Cardiac fibroblast (primary cell): ENCODE results near the gene VAV2.

Experiments
- DNase-seq, 2 donors: peaks; one replicate each; pipeline versions ENCODE4 v3.0.0 to v3.0.0-alpha.2; 2010; ENCODE audit warnings: low read depth in 2 of 2
- H3K4me3 ChIP-seq, 2 donors: replicated peaks in 1 of 2; 1 replicate in 1 of 2; 2 replicates in 1 of 2; pipeline ENCODE4 v1.5.1; 2011; ENCODE audit warnings: low read depth in 2 of 2, low read length in 2 of 2, mild to moderate bottlenecking in 2 of 2, moderate library complexity in 1 of 2
- TF ChIP-seq, protein P1 (sequence below): IDR thresholded peaks from one replicate; pipeline ENCODE4 v1.5.1; 2011; ENCODE audit warnings: low read depth, mild to moderate bottlenecking, low read length, inconsistent platforms

The VAV2 gene

DNA sequence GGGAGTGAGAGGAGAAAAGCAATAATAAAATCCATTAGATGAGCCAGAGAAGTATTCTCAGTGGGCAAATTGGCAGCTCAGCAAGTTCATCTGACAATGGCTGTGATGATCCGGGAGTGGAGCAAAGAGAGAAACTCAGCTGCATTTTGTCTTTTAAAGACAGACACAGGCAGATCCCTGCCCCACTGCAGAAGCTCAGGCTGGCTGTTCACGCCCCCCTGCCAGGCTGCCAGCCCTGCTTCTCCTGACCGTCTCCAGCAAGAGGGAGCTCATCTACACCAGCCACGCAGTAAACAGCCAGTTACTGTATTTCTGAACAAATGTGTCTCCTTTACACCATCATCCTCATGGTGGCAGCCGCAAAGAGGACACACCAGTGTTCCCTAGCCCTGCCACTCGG, 139.7 kb downstream of the VAV2 start:
- H3K4me3 ChIP-seq: no peak overlapping the region
- DNase-seq: no peak
- TF ChIP-seq, protein P1, sequence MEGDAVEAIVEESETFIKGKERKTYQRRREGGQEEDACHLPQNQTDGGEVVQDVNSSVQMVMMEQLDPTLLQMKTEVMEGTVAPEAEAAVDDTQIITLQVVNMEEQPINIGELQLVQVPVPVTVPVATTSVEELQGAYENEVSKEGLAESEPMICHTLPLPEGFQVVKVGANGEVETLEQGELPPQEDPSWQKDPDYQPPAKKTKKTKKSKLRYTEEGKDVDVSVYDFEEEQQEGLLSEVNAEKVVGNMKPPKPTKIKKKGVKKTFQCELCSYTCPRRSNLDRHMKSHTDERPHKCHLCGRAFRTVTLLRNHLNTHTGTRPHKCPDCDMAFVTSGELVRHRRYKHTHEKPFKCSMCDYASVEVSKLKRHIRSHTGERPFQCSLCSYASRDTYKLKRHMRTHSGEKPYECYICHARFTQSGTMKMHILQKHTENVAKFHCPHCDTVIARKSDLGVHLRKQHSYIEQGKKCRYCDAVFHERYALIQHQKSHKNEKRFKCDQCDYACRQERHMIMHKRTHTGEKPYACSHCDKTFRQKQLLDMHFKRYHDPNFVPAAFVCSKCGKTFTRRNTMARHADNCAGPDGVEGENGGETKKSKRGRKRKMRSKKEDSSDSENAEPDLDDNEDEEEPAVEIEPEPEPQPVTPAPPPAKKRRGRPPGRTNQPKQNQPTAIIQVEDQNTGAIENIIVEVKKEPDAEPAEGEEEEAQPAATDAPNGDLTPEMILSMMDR: no peak

DNA sequence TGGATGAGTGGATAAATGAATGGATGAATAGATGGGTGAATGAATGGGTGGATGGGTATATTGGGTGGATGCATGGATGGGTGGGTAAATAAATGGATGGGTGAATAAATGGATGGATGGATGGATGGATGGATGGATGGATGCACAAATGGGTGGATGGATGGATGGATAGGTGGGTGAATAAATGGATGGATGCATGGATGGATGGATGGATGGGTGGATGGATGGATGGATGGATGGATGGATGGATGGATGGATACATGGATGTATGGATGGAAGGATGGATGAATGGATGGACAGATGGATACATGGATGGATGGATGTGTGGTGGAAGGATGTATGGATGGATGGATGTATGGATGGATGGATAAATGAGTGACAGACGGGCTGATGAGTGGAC, 140.4 kb downstream of the VAV2 start:
- TF ChIP-seq, protein P1: no peak
- DNase-seq: no peak

DNA sequence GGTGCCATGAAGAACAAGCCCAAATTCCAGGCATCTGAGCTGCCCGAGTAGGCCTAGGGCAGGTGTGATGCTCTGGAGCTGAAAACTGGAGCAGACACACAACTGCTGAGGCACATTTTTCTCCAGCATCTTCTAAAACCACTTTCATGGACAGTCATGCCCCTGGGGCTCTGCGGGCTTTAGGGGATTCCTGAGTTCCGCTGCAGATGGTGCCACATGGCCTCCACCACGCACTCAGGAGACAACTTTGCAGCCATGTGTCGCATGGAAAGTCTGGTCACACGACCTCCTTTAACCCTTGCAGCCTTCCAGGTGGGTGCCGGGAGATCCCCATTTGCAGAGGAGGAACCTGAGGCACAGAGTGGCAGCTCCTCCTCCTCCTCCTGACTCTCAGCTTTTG, 141.2 kb downstream of the VAV2 start:
- TF ChIP-seq, protein P1: no peak
- no peak for DNase-seq
- no peak overlapping the region for H3K4me3 ChIP-seq

More for the DNA sequence above, 140.4 kb downstream of the VAV2 start:
- no peak overlapping the region for H3K4me3 ChIP-seq

DNA sequence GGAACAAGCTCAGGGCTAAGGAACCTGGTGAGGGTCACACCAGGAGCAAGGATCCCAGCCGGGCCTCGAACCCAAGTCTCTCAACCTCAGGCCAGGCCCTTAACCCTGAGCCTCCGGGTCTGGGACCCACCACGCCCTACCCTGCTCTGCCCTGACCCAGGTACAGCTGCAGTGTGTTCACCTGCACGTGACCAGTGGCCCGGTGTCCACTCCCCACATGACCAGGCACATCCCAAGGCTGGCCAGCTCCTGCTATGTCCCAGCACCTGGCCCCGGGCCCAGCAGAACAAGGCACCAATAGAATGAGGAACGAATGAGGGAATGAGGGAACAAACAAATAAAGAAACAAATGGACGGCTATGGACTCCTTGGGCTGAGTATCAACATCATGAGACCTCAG, 142.0 kb downstream of the VAV2 start:
- no peak for DNase-seq
- TF ChIP-seq, protein P1: no peak
- H3K4me3 ChIP-seq: no peak overlapping the region

DNA sequence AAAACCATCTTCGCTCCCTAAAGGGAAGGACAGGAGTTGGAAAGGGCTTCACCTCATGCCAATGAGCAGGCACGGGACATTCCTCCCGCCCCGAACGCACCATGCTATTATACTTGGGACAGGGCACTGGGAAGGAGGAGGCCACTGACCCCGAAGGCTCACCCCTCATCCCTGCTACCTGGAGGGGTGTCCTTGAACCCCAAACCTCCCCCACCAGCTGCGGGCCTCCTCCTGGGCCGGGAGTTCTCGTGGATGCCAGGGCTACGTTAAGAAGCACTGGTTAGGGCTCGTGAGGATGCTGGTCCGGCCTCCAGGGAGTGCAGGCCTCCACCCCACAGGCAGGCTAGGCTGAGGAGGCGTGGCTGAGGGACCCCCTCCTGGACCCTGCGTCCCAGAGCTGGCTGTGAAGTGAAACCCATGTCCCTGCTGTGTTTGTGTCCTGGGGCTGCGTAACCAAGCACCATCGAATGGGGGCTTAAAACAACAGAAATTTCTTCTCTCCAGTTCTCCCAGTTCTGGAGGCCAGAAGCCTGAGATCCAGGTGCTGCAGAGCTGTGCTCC, 142.9 kb downstream of the VAV2 start:
- no peak overlapping the region for H3K4me3 ChIP-seq
- TF ChIP-seq, protein P1: no peak
- DNase-seq: no peak

DNA sequence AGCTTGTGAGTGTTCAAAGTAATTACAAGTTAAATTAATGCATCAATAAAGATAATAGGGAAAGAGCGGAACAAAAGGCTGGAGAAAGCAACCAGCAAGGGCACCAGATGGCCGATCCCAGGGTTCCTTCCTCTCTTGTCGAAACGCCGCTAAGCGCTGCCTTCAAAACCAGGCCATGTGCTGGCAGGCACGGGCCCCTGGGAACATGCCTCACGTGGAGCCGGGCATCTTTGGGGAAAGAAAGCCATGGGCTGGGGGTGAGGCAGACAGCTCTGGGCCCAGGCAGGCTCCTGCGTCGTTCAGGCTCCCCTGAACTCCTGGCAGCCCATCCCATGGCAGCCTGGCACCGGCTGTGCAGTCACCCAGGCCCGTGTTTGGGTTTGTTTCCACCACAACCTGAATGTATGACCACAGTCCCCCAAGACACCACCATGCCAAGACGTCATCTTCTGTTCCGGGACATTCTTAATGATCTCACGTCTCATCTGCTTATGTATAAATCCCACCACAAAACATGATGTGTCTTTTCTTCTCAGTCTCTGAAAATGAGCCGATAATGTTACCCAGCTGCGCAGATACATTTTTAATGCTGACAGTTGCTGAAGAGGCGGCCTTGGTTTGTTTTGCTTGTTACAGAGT, 143.5 kb downstream of the VAV2 start:
- H3K4me3 ChIP-seq: no peak overlapping the region
- TF ChIP-seq, protein P1: no peak
- no peak for DNase-seq

DNA sequence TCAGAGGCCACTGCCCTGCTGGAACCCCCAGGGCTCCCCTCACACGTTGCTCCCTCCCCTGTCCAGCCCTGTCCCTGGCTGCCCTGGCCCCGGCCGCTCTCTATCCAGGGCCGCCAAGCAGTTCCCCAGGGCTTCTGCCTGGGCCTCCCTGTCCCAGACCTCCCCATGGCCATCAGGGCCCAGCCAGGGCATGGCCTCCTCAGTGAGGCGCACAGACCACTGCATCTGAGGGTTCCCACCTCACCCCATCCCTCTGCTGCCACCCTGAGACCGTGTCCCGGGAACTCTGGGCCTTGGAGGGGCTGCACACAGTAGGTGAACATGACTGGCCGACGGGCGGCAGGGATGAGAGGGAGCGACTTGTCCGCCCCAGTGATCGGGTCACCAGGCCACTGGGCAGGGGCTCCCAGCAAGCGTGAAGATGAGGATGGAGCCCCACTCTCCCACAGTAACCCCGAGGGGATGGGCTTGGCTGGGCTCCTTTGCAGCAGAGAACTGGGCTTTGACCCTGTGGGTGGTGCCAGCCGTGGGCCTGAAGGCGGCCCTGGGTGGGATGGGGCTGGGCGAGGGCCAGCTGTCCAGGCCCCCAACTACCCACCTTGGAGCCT, 145.5 kb downstream of the VAV2 start:
- TF ChIP-seq, protein P1: no peak
- H3K4me3 ChIP-seq: no peak overlapping the region
- DNase-seq: no peak
